HepG2 (cell line): ENCODE measurements around the gene NKAIN2. TPM values are rescaled to one million over a fixed set of nuclear protein-coding genes. Genes with fewer than 3 reads are reported as not detected.

Experiments used
- ATAC-seq: fragments of 200-7000 bp; cut with Tn5 transposase; 3 replicates; pipeline ENCODE4 v1.9.1; 2020; ENCODE audit warnings: mild to moderate bottlenecking, moderate library complexity
- BruUV-seq: library from RNA; stranded (reverse); fragments of 400-500 nt; replicated peaks from 2 replicates; lab custom pipeline; 2021; lab: Mats Ljungman, UMichigan
- CTCF ChIA-PET: fragments of 300-600 bp; formaldehyde crosslinking; extraction: SDS; loops from one replicate; lab custom pipeline; 2021; ENCODE audit warnings: low total read pairs, inconsistent platforms, low intra/inter-chr PET ratio; lab: Yijun Ruan, JAX
- POLR2A ChIA-PET: fragments of 350-600 bp; sonication (Branson Sonifier 250); formaldehyde crosslinking; loops from one replicate; lab custom pipeline; 2020; ENCODE audit warnings: antibody characterized with exemption, inconsistent platforms; lab: Yijun Ruan, JAX
- DNase-seq: peaks from one replicate; pipeline ENCODE4 v3.0.0-alpha.2; 2015; ENCODE audit warnings: low spot score
- FAIRE-seq: peaks from 3 replicates; lab custom pipeline; 2011; peaks lifted over from hg19 to GRCh38; lab: Jason Lieb, UNC
- H2AFZ ChIP-seq: one replicate; pipeline ENCODE4 v1.6.1; 2011; ENCODE audit warnings: low read length, inconsistent platforms
- H3K27ac ChIP-seq: fragments of 300-600 bp; 3 replicates; pipeline ENCODE4 v1.8.0; 2011; ENCODE audit warnings: mixed run types, mild to moderate bottlenecking, mixed read lengths, low read length, inconsistent platforms; ENCODE audit not compliant: insufficient read depth; ENCODE audit errors: extremely low read length
- H3K27me3 ChIP-seq, 2 experiments: fragments of 200-600 bp in 1 of 2; 2 replicates in 1 of 2; 3 replicates in 1 of 2; pipeline versions ENCODE4 v1.6.0 to v1.8.0; 2011; ENCODE audit warnings: low read length in 2 of 2, mild to moderate bottlenecking in 2 of 2, moderate library complexity in 2 of 2, inconsistent platforms in 1 of 2; ENCODE audit not compliant: insufficient read depth in 2 of 2, control insufficient read depth in 1 of 2
- H3K36me3 ChIP-seq, 2 experiments: fragments of 200-600 bp in 1 of 2; replicated peaks in 1 of 2; 2 replicates in 1 of 2; 3 replicates in 1 of 2; pipeline versions ENCODE4 v1.5.1 to v1.8.0; 2011; ENCODE audit warnings: low read length in 2 of 2, inconsistent platforms in 1 of 2; ENCODE audit not compliant: insufficient read depth in 2 of 2, control insufficient read depth in 1 of 2
- H3K4me1 ChIP-seq: 2 replicates; pipeline ENCODE4 v1.5.1; 2012; ENCODE audit warnings: low read length, inconsistent platforms; ENCODE audit not compliant: insufficient read depth
- H3K4me2 ChIP-seq: 2 replicates; pipeline ENCODE4 v1.6.0; 2011; ENCODE audit warnings: low read depth, low read length, inconsistent platforms
- H3K4me3 ChIP-seq, 3 experiments: fragments of 200-600 bp in 1 of 3; sonication (generic), shearing (Covaris generic) in 1 of 3; replicated peaks in 1 of 3; 2 replicates each; pipeline ENCODE4 v1.5.1; 2011 to 2016; ENCODE audit warnings: low read length in 3 of 3, inconsistent platforms in 2 of 3, low read depth in 2 of 3, mild to moderate bottlenecking in 2 of 3, control low read depth in 1 of 3, mixed read lengths in 1 of 3; ENCODE audit not compliant: insufficient read depth in 1 of 3
- H3K79me2 ChIP-seq: one replicate; pipeline ENCODE4 v1.6.1; 2011; ENCODE audit warnings: low read length, inconsistent platforms; ENCODE audit not compliant: insufficient read depth
- H3K9ac ChIP-seq: 2 replicates; pipeline ENCODE4 v1.6.0; 2011; ENCODE audit warnings: mild to moderate bottlenecking, low read depth, low read length, inconsistent platforms; ENCODE audit not compliant: insufficient read depth
- H3K9me3 ChIP-seq: 2 replicates; pipeline ENCODE4 v1.5.1; 2012; ENCODE audit warnings: mild to moderate bottlenecking, low read length
- H4K20me1 ChIP-seq: 2 replicates; pipeline ENCODE4 v1.6.0; 2011; ENCODE audit warnings: inconsistent platforms, mild to moderate bottlenecking, low read length, moderate library complexity; ENCODE audit not compliant: insufficient read depth
- PATZ1 ChIP-seq: sonication (generic); formaldehyde crosslinking; IDR thresholded peaks from 2 replicates; pipeline ENCODE4 v1.4.0; 2020; ENCODE audit warnings: missing genetic modification reagents
- POLR2AphosphoS2 ChIP-seq: IDR thresholded peaks from 2 replicates; pipeline ENCODE4 v1.6.1; 2011; ENCODE audit warnings: low read depth, low read length, improper control_type of control experiment
- RARA ChIP-seq: IDR thresholded peaks from 2 replicates; pipeline ENCODE4 v1.6.1; 2016; ENCODE audit warnings: missing genetic modification reagents, missing compliant biosample characterization
- SUZ12 ChIP-seq: fragments of 150-350 bp; IDR thresholded peaks from 2 replicates; pipeline ENCODE4 v1.6.1; 2014; ENCODE audit warnings: low read depth, low read length
- TAF1 ChIP-seq: sonication (generic); formaldehyde crosslinking; IDR thresholded peaks from 2 replicates; pipeline ENCODE4 v1.4.0; 2020; ENCODE audit warnings: missing genetic modification reagents
- ZNF280B ChIP-seq: sonication (generic); formaldehyde crosslinking; IDR thresholded peaks from 2 replicates; pipeline ENCODE4 v1.5.0; 2020; ENCODE audit warnings: missing genetic modification reagents, mild to moderate bottlenecking, borderline replicate concordance
- ZNF296 ChIP-seq: sonication (generic); formaldehyde crosslinking; conservative IDR thresholded peaks from 2 replicates; pipeline ENCODE4 v1.5.0; 2020; ENCODE audit warnings: mild to moderate bottlenecking, missing genetic modification reagents
- ZNF616 ChIP-seq: sonication (generic); formaldehyde crosslinking; IDR thresholded peaks from 2 replicates; pipeline ENCODE4 v1.5.0; 2020; ENCODE audit warnings: low read depth, mild to moderate bottlenecking, missing genetic modification reagents
- WGBS: methylation state at CpG from one replicate; pipeline ENCODE4 v1.1.6; 2017; ENCODE audit warnings: low lambda C conversion rate; 5-methylcytosine and 5-hydroxymethylcytosine counted together
- in situ Hi-C: cut with HindIII; loops from 2 replicates; pipeline ENCODE4 v1.10.0; 2017; ENCODE audit warnings: low pct_unique_long_range_greater_than_20kb; ENCODE audit not compliant: extremely low pct_ligation_motif_present
- intact Hi-C: fragments of 100-400 bp; cut with micrococcal nuclease; formaldehyde crosslinking; loops from one replicate; pipeline ENCODE4 v1.10.0; 2022; ENCODE audit not compliant: unreplicated experiment
- polyA plus RNA-seq, 8 experiments: library from polyadenylated mRNA; depleted of rRNA in 3 of 8; stranded (reverse) in 7 of 8; unstranded in 1 of 8; fragments of >200 nt; fragmentation: Illumina TruSeq in 4 of 8; extraction: Trizol in 4 of 8; gene quantifications; 2 replicates each; pipeline versions ENCODE4 v1.2.1 to v1.2.3, GENCODE V29; 2011 to 2016; ENCODE audit warnings: low read depth in 4 of 8, missing spikeins in 1 of 8, mixed read lengths in 1 of 8; ENCODE audit not compliant: insufficient read depth in 1 of 8
- total RNA-seq, 5 experiments: library from RNA; depleted of rRNA; stranded (reverse); fragments of >200 nt; fragmentation: Illumina TruSeq; extraction: Trizol; gene quantifications; 2 replicates each; pipeline ENCODE4 v1.2.3, GENCODE V29; 2016; ENCODE audit warnings: low read depth in 1 of 5
- TF ChIP-seq, protein P1 (sequence below): sonication (generic); formaldehyde crosslinking; conservative IDR thresholded peaks from 2 replicates; pipeline ENCODE4 v1.4.0; 2020; ENCODE audit warnings: missing genetic modification reagents

The NKAIN2 gene
- total and polyA plus RNA-seq, 2 of the 13 experiments (the other 11 are each of a cell fraction or from before 2014, with no cell fraction given), result not detected

GRCh38 chr6:124633655-124634054, 830.0 kb downstream of the NKAIN2 start:
- WGBS, result 3% methylated on average over 3 of the region's 3 CpGs
- no TSS peak for BruUV-seq
- H3K4me2 ChIP-seq, result no peak overlapping the region
- FAIRE-seq (no peak), ATAC-seq (no peak), DNase-seq (no peak)
- no peaks in the 10 kb centered on the region for H3K27me3 ChIP-seq
- intact Hi-C loops (no loop called here), in situ Hi-C loops (no loop called here)
- TF ChIP-seq RARA (CRISPR knock-in tag), result no peak
- no peak for TF ChIP-seq POLR2AphosphoS2
- TF ChIP-seq SUZ12, result no peak
- TF ChIP-seq ZNF280B, result no peak
- TF ChIP-seq, protein P1, sequence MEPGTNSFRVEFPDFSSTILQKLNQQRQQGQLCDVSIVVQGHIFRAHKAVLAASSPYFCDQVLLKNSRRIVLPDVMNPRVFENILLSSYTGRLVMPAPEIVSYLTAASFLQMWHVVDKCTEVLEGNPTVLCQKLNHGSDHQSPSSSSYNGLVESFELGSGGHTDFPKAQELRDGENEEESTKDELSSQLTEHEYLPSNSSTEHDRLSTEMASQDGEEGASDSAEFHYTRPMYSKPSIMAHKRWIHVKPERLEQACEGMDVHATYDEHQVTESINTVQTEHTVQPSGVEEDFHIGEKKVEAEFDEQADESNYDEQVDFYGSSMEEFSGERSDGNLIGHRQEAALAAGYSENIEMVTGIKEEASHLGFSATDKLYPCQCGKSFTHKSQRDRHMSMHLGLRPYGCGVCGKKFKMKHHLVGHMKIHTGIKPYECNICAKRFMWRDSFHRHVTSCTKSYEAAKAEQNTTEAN (CRISPR knock-in tag), result no peak
- no peak for TF ChIP-seq ZNF296 (CRISPR knock-in tag)
- TF ChIP-seq PATZ1, result no peak
- no peak for TF ChIP-seq ZNF616
- no peak for TF ChIP-seq TAF1
- H3K9ac ChIP-seq, result no peak overlapping the region
- H3K4me3 ChIP-seq, result no peak overlapping the region
- no peaks in the 10 kb centered on the region for H3K79me2 ChIP-seq
- no peak overlapping the region for H2AFZ ChIP-seq
- POLR2A ChIA-PET, result no interaction called here
- H3K27ac ChIP-seq, result no peak overlapping the region
- no peaks in the 10 kb centered on the region for H4K20me1 ChIP-seq
- H3K36me3 ChIP-seq, result no peaks in the 10 kb centered on the region
- no peaks in the 10 kb centered on the region for H3K4me1 ChIP-seq
- CTCF ChIA-PET, result no interaction called here
- H3K9me3 ChIP-seq, result no peaks in the 10 kb centered on the region
